Endothelial cell of umbilical vein (primary cell): Measurements from ENCODE around the gene LDLRAD4. TPM values are rescaled to one million over a fixed set of nuclear protein-coding genes. Genes with fewer than 3 reads are reported as not detected.

ENCODE experiments used
- BruUV-seq: library from RNA; stranded (reverse); fragments of 400-500 nt; replicated peaks from 2 replicates; lab custom pipeline; 2021; lab: Mats Ljungman, UMichigan
- CTCF ChIA-PET: fragments of 300-600, 350-600 bp; sonication (Branson Sonifier 250); formaldehyde crosslinking; loops from one replicate; lab custom pipeline; 2021; ENCODE audit warnings: antibody characterized with exemption, inconsistent platforms; lab: Charles Lee
- POLR2A ChIA-PET: fragments of 300-600, 350-600 bp; sonication (Branson Sonifier 250); formaldehyde crosslinking; loops from one replicate; lab custom pipeline; 2021; ENCODE audit warnings: antibody characterized with exemption, inconsistent platforms; lab: Charles Lee
- DNase-seq: peaks from one replicate; pipeline ENCODE4 v3.0.0-alpha.2; 2011; ENCODE audit warnings: low read depth, low spot score
- FAIRE-seq: peaks from 2 replicates; lab custom pipeline; 2011; peaks lifted over from hg19 to GRCh38; lab: Jason Lieb, UNC
- H2AFZ ChIP-seq: 2 replicates; pipeline ENCODE4 v1.6.0; 2012; ENCODE audit warnings: low read depth, low read length, control low read depth, inconsistent platforms
- H3K27ac ChIP-seq: 2 replicates; pipeline ENCODE4 v1.5.1; 2011; ENCODE audit warnings: low read depth, mild to moderate bottlenecking, control low read depth, low read length, moderate library complexity; ENCODE audit not compliant: insufficient read depth
- H3K27me3 ChIP-seq, 2 experiments: 2 replicates each; pipeline versions ENCODE4 v1.6.0 to v1.6.1; 2011; ENCODE audit warnings: low read length in 2 of 2, mixed read lengths in 1 of 2; ENCODE audit not compliant: control insufficient read depth in 2 of 2, insufficient read depth in 2 of 2
- H3K36me3 ChIP-seq, 2 experiments: 2 replicates in 1 of 2; 3 replicates in 1 of 2; pipeline ENCODE4 v1.5.1; 2011; ENCODE audit warnings: low read length in 2 of 2, mild to moderate bottlenecking in 1 of 2, moderate library complexity in 1 of 2; ENCODE audit not compliant: control insufficient read depth in 2 of 2, insufficient read depth in 2 of 2; ENCODE audit errors: extremely low read depth in 1 of 2
- H3K4me1 ChIP-seq: 3 replicates; pipeline ENCODE4 v1.5.1; 2011; ENCODE audit warnings: mild to moderate bottlenecking, low read length; ENCODE audit not compliant: control insufficient read depth, insufficient read depth; ENCODE audit errors: extremely low read depth
- H3K4me2 ChIP-seq: 2 replicates; pipeline ENCODE4 v1.6.1; 2011; ENCODE audit warnings: low read length, control low read depth, mixed read lengths; ENCODE audit not compliant: insufficient read depth
- H3K4me3 ChIP-seq, 3 experiments: fragments of 200-600 bp in 1 of 3; sonication (generic), shearing (Covaris generic) in 1 of 3; replicated peaks in 1 of 3; 2 replicates each; pipeline ENCODE4 v1.5.1; 2011 to 2016; ENCODE audit warnings: control low read depth in 3 of 3, low read length in 3 of 3, mild to moderate bottlenecking in 2 of 3, inconsistent platforms in 1 of 3, low read depth in 1 of 3, moderate library complexity in 1 of 3; ENCODE audit not compliant: insufficient read depth in 1 of 3
- H3K79me2 ChIP-seq: 2 replicates; pipeline ENCODE4 v1.6.0; 2012; ENCODE audit warnings: low read length, inconsistent platforms; ENCODE audit not compliant: control insufficient read depth, insufficient read depth
- H3K9ac ChIP-seq: replicated peaks from 2 replicates; pipeline ENCODE3; 2011; ENCODE audit warnings: low read length, control low read depth; ENCODE audit not compliant: insufficient read depth; ENCODE audit errors: extremely low read depth
- H3K9me1 ChIP-seq: replicated peaks from 3 replicates; pipeline ENCODE4 v1.6.0; 2011; ENCODE audit warnings: mild to moderate bottlenecking, low read length; ENCODE audit not compliant: control insufficient read depth, insufficient read depth; ENCODE audit errors: extremely low read depth
- H3K9me3 ChIP-seq: replicated peaks from 2 replicates; pipeline ENCODE4 v1.5.1; 2012; ENCODE audit warnings: low read length, inconsistent platforms; ENCODE audit not compliant: control insufficient read depth, insufficient read depth
- H4K20me1 ChIP-seq: replicated peaks from 2 replicates; pipeline ENCODE3; 2011; ENCODE audit warnings: mild to moderate bottlenecking, low read length; ENCODE audit not compliant: control insufficient read depth, insufficient read depth; ENCODE audit errors: extremely low read depth
- EZH2 ChIP-seq: IDR thresholded peaks from 2 replicates; pipeline ENCODE4 v1.6.1; 2012; ENCODE audit warnings: borderline replicate concordance, low read depth, mild to moderate bottlenecking, moderate library complexity, low read length, inconsistent platforms; ENCODE audit not compliant: severe bottlenecking
- FOS ChIP-seq: IDR thresholded peaks from 2 replicates; pipeline ENCODE4 v1.6.1; 2011; ENCODE audit warnings: mild to moderate bottlenecking, low read length, moderate library complexity, borderline replicate concordance; ENCODE audit not compliant: insufficient read depth
- GATA2 ChIP-seq: IDR thresholded peaks from 2 replicates; pipeline ENCODE4 v1.7.0; 2011; ENCODE audit warnings: low read depth, mild to moderate bottlenecking, moderate library complexity, mixed read lengths, low read length; ENCODE audit not compliant: insufficient read length, insufficient read depth
- JUN ChIP-seq: IDR thresholded peaks from 2 replicates; pipeline ENCODE4 v1.6.1; 2011; ENCODE audit warnings: borderline replicate concordance, low read depth; ENCODE audit not compliant: insufficient read length, insufficient read depth
- MYC ChIP-seq: IDR thresholded peaks from one replicate; pipeline ENCODE4 v1.6.1; 2011; ENCODE audit warnings: mild to moderate bottlenecking, low read depth, low read length
- POLR2A ChIP-seq: IDR thresholded peaks from 2 replicates; pipeline ENCODE4 v1.6.1; 2012; ENCODE audit warnings: low read depth, mild to moderate bottlenecking, control low read depth, low read length
- POLR2AphosphoS5 ChIP-seq: IDR thresholded peaks from 2 replicates; pipeline ENCODE4 v1.6.1; 2012; ENCODE audit warnings: low read depth, mild to moderate bottlenecking, control low read depth, low read length, moderate library complexity; ENCODE audit not compliant: insufficient read depth
- dilution Hi-C: fragments of 300-500 bp; cut with MboI; formaldehyde crosslinking; loops from one replicate; pipeline ENCODE4 v1.15.0; 2019; ENCODE audit warnings: low sequenced_read_pairs; ENCODE audit not compliant: extremely low pct_ligation_motif_present
- intact Hi-C: fragments of 100-400 bp; cut with micrococcal nuclease; formaldehyde crosslinking; loops from one replicate; pipeline ENCODE4 v1.10.0; 2022
- polyA plus RNA-seq, 4 experiments: library from polyadenylated mRNA; depleted of rRNA in 3 of 4; stranded (reverse) in 3 of 4; unstranded in 1 of 4; fragments of >200 nt; gene quantifications; 2 replicates each; pipeline versions ENCODE4 v1.2.1 to v1.2.3, GENCODE V29; 2011 to 2012; ENCODE audit warnings: missing spikeins in 1 of 4
- total RNA-seq: library from RNA; stranded (reverse); gene quantifications from 2 replicates; pipeline ENCODE4 v1.2.3, GENCODE V29; 2021
- TF ChIP-seq, protein P1 (sequence below), 2 donors: IDR thresholded peaks; 1 replicate in 1 of 2; 2 replicates in 1 of 2; pipeline ENCODE4 v1.5.1; 2011; ENCODE audit warnings: low read length in 2 of 2, mild to moderate bottlenecking in 2 of 2, moderate library complexity in 2 of 2, control low read depth in 1 of 2, inconsistent platforms in 1 of 2, low read depth in 1 of 2; ENCODE audit not compliant: insufficient read depth in 1 of 2; ENCODE audit errors: extremely low read depth in 1 of 2
- TF ChIP-seq, protein P2 (sequence below): IDR thresholded peaks from 2 replicates; pipeline ENCODE4 v1.6.1; 2011; ENCODE audit not compliant: insufficient read depth, insufficient read length

LDLRAD4 gene
- total and polyA plus RNA-seq, 2 donors (not counting 3 experiments of a cell fraction or from before 2014, with no cell fraction given) = 5.2 to 6.5 TPM

DNA sequence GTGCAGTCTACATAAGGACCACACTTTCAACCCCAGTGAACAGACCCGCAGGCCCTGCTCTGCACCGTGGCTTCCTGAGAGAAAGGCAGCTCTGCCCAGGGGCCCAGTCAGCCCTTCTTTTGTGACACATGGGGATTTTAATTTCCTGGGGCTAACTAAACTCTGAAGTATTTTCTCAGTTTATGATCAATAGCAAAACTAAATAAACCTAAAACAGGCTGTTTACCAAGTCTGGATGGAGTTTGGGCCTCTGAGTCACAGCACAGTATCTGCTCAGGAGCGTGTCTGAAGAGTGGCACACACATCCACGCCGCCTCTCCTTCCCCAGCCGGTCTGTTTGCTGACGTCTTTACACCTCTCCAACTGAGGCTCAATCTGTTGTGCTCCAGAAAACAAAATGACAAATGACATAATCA lies 72.3 kb downstream of the LDLRAD4 start:
- no peak overlapping the region for H2AFZ ChIP-seq
- H3K9me1 ChIP-seq = no peaks in the 10 kb centered on the region
- no peak overlapping the region for H3K4me3 ChIP-seq
- TF ChIP-seq GATA2 (no peak), MYC (no peak), POLR2A (no peak), FOS (no peak), POLR2AphosphoS5 (no peak), EZH2 (no peak), JUN (no peak)
- TF ChIP-seq, protein P1, sequence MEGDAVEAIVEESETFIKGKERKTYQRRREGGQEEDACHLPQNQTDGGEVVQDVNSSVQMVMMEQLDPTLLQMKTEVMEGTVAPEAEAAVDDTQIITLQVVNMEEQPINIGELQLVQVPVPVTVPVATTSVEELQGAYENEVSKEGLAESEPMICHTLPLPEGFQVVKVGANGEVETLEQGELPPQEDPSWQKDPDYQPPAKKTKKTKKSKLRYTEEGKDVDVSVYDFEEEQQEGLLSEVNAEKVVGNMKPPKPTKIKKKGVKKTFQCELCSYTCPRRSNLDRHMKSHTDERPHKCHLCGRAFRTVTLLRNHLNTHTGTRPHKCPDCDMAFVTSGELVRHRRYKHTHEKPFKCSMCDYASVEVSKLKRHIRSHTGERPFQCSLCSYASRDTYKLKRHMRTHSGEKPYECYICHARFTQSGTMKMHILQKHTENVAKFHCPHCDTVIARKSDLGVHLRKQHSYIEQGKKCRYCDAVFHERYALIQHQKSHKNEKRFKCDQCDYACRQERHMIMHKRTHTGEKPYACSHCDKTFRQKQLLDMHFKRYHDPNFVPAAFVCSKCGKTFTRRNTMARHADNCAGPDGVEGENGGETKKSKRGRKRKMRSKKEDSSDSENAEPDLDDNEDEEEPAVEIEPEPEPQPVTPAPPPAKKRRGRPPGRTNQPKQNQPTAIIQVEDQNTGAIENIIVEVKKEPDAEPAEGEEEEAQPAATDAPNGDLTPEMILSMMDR (IDR thresholded peaks at IDR 0.05; ENCODE audit: extremely low read depth in 1 of 2, insufficient read depth in 1 of 2, low read depth in 1 of 2, low read length in 2 of 2) = no peak
- TF ChIP-seq, protein P2, sequence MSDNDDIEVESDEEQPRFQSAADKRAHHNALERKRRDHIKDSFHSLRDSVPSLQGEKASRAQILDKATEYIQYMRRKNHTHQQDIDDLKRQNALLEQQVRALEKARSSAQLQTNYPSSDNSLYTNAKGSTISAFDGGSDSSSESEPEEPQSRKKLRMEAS = no peak
- POLR2A ChIA-PET = no interaction called here
- H3K4me1 ChIP-seq = no peaks in the 10 kb centered on the region
- no peak overlapping the region for H3K4me2 ChIP-seq
- intact Hi-C loops = no loop called here
- CTCF ChIA-PET = no interaction called here
- H3K79me2 ChIP-seq = no peaks in the 10 kb centered on the region
- H3K27ac ChIP-seq = no peak overlapping the region
- H3K36me3 ChIP-seq = no peaks in the 10 kb centered on the region
- dilution Hi-C loops = no loop called here
- H4K20me1 ChIP-seq = no peaks in the 10 kb centered on the region
- DNase-seq (no peak), FAIRE-seq (no peak)
- peaks cover 2% of the 10 kb centered on the region in 2 experiments for H3K27me3 ChIP-seq
- H3K9ac ChIP-seq = no peak overlapping the region
- no TSS peak for BruUV-seq
- no peaks in the 10 kb centered on the region for H3K9me3 ChIP-seq
